Activated T-cell treated with anti-CD3 and anti-CD28 coated beads for 4 hours (primary cell): ENCODE measurements around the gene AOAH.

Source experiments
- DNase-seq: peaks from one replicate; pipeline ENCODE4 v3.0.0-alpha.2; 2020

AOAH gene

GRCh38 chr7:36599645-36600313 is 124.5 kb downstream of the AOAH start:
- DNase-seq = no peak

- no peak for DNase-seq
These were observed 126.1 kb downstream of the AOAH start for GRCh38 chr7:36598054-36598674.

- no peak for DNase-seq
These were observed 127.1 kb downstream of the AOAH start for GRCh38 chr7:36597090-36597773.

- no peak for DNase-seq
These were observed 129.8 kb downstream of the AOAH start for GRCh38 chr7:36594445-36594844.

GRCh38 chr7:36591636-36592035 is 132.7 kb downstream of the AOAH start:
- DNase-seq = no peak

GRCh38 chr7:36589391-36589790 is 134.9 kb downstream of the AOAH start:
- no peak for DNase-seq

- DNase-seq = no peak
These were observed 141.0 kb downstream of the AOAH start for GRCh38 chr7:36583318-36583717.

- DNase-seq = no peak
These were observed 148.5 kb downstream of the AOAH start for GRCh38 chr7:36575832-36576231.

- DNase-seq = no peak
These were observed 151.2 kb downstream of the AOAH start for GRCh38 chr7:36573066-36573465.

GRCh38 chr7:36571190-36571560 is 153.1 kb downstream of the AOAH start:
- DNase-seq = no peak

- no peak for DNase-seq
These were observed 153.6 kb downstream of the AOAH start for GRCh38 chr7:36570528-36571189.

- no peak for DNase-seq
These were observed 155.8 kb downstream of the AOAH start for GRCh38 chr7:36568452-36568849.

GRCh38 chr7:36567699-36568451 is 156.4 kb downstream of the AOAH start:
- no peak for DNase-seq

- DNase-seq = no peak
These were observed 158.4 kb downstream of the AOAH start for GRCh38 chr7:36565792-36566356.

GRCh38 chr7:36564489-36564888 is 159.8 kb downstream of the AOAH start:
- DNase-seq = no peak

GRCh38 chr7:36563706-36564327 is 160.5 kb downstream of the AOAH start:
- no peak for DNase-seq

GRCh38 chr7:36562121-36562520 is 162.2 kb downstream of the AOAH start:
- no peak for DNase-seq

- no peak for DNase-seq
These were observed 175.3 kb downstream of the AOAH start for GRCh38 chr7:36549029-36549428.

GRCh38 chr7:36547416-36547815 is 176.9 kb downstream of the AOAH start:
- no peak for DNase-seq

GRCh38 chr7:36546331-36546730 is 178.0 kb downstream of the AOAH start:
- DNase-seq = no peak

GRCh38 chr7:36545291-36545690 is 179.0 kb downstream of the AOAH start:
- DNase-seq = no peak

- DNase-seq = no peak
These were observed 186.2 kb downstream of the AOAH start for GRCh38 chr7:36538126-36538525.
